ENCODE results near the gene IRAK2. TPM values are rescaled to one million over a fixed set of nuclear protein-coding genes. Genes with fewer than 3 reads are reported as not detected.

The IRAK2 gene
- total RNA-seq, 1 donor = 4.0 TPM

DNA sequence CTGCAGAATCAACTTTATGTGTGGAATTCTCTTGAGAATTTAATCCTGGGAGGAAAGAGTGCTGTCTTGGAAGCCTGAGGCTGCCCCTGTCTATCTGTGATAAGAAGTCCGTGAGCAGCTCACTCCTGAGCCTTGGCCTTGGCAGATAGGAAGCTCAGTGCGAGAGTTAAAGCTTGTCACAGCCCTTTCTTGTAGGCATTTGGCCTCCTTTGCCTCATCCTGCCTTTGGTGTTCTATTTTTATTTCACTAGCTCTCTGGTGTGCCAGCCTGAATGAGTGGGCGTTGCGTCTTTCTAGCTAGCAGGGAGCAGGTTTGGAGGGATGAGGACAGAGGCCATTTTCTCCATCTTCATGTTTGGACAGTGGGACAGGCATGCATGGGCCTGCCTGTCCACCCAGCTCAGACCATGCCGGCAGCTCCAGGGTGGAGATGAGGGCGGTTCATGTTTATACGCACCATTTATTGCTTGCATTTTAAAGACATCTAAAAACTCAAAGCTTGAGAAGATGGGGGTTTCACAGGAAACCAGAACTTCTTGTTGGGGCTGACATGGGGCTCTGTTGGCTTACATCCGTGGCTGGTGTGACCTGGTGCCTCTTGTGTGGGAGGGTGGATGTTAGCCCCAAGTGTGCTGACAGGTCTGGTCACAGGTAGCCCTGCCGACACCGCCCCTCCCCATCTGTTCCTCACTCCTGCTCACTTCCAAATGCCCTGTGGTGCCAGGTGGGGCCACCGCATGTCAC is 29.8 kb downstream of the IRAK2 start:
- Histone ChIP-seq H3K9me3 (ENCODE audit: low read depth, low read length) (no peaks in the 10 kb centered on the region), H3K27me3 (ENCODE audit: insufficient read depth, low read length) (no peaks in the 10 kb centered on the region), H3K79me2 (ENCODE audit: insufficient read depth, low read length) (peaks cover 26% of the 10 kb centered on the region), H2AFZ (ENCODE audit: low read length) (peak overlapping the region; percentile 61), H3K36me3 (ENCODE audit: insufficient read depth, low read length) (no peaks in the 10 kb centered on the region), H4K20me1 (ENCODE audit: insufficient read depth, low read length) (no peaks in the 10 kb centered on the region), H3K27ac (ENCODE audit: low read depth, low read length) (peak overlapping the region; percentile 100), H3K4me2 (ENCODE audit: insufficient read depth, low read length) (peak overlapping the region; percentile 7), H3K4me1 (ENCODE audit: insufficient read depth, low read length) (peaks cover 78% of the 10 kb centered on the region), H3K4me3 (ENCODE audit: insufficient read depth, low read length) (no peak overlapping the region)
- DNase-seq (ENCODE audit: insufficient read length, low spot score, missing footprints) = no peak
- TF ChIP-seq, protein P1, sequence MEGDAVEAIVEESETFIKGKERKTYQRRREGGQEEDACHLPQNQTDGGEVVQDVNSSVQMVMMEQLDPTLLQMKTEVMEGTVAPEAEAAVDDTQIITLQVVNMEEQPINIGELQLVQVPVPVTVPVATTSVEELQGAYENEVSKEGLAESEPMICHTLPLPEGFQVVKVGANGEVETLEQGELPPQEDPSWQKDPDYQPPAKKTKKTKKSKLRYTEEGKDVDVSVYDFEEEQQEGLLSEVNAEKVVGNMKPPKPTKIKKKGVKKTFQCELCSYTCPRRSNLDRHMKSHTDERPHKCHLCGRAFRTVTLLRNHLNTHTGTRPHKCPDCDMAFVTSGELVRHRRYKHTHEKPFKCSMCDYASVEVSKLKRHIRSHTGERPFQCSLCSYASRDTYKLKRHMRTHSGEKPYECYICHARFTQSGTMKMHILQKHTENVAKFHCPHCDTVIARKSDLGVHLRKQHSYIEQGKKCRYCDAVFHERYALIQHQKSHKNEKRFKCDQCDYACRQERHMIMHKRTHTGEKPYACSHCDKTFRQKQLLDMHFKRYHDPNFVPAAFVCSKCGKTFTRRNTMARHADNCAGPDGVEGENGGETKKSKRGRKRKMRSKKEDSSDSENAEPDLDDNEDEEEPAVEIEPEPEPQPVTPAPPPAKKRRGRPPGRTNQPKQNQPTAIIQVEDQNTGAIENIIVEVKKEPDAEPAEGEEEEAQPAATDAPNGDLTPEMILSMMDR (IDR thresholded peaks at IDR 0.05; ENCODE audit: extremely low read depth, low read depth, low read length) = no peak

DNA sequence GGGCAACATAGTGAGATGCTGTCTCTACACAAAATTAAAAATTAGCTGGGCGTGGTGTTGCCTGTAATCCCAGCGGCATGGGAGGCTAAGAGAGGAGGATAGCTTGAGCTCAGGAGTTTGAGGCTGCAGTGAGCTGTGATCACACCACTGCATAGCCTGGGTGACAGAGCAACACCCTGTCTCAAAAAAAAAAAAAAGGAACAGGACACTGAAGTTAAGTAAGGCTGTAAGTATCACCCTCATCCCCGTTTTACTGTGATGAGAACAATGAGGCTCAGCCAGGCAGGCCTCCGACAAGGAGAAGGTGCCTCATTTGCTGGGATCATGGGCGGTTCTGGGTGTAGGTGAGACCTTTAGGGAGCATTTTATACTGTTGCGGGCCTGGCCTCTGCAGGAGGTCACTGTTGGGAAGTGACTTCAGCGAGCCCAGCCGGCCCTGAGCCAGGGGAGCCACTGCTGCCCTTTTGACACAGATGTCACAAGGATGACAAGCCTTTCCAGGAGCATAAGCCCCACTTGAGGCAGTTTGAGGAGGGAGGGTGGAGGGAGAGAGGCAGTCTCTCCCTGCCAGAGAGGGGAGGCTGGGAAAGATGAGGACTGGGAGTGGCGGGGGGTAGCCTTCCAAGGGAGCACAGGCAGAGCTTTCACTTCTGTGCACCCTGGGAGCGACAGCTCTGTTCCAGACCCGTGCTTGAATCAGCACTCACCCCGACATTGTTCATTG is 30.8 kb downstream of the IRAK2 start:
- H2AFZ ChIP-seq (ENCODE audit: low read length) = no peak overlapping the region
- no peak overlapping the region for H3K4me2 ChIP-seq (ENCODE audit: insufficient read depth, low read length)
- H3K79me2 ChIP-seq (ENCODE audit: insufficient read depth, low read length) = peaks cover 25% of the 10 kb centered on the region
- TF ChIP-seq, protein P1 (IDR thresholded peaks at IDR 0.05; ENCODE audit: extremely low read depth, low read depth, low read length) = no peak
- no peaks in the 10 kb centered on the region for H3K36me3 ChIP-seq (ENCODE audit: insufficient read depth, low read length)
- H4K20me1 ChIP-seq (ENCODE audit: insufficient read depth, low read length) = no peaks in the 10 kb centered on the region
- no peaks in the 10 kb centered on the region for H3K9me3 ChIP-seq (ENCODE audit: low read depth, low read length)
- DNase-seq (ENCODE audit: insufficient read length, low spot score, missing footprints) = no peak
- H3K27ac ChIP-seq (ENCODE audit: low read depth, low read length) = peak overlapping the region; percentile 100
- H3K4me3 ChIP-seq (ENCODE audit: insufficient read depth, low read length) = no peak overlapping the region
- H3K27me3 ChIP-seq (ENCODE audit: insufficient read depth, low read length) = no peaks in the 10 kb centered on the region
- peaks cover 72% of the 10 kb centered on the region for H3K4me1 ChIP-seq (ENCODE audit: insufficient read depth, low read length)

DNA sequence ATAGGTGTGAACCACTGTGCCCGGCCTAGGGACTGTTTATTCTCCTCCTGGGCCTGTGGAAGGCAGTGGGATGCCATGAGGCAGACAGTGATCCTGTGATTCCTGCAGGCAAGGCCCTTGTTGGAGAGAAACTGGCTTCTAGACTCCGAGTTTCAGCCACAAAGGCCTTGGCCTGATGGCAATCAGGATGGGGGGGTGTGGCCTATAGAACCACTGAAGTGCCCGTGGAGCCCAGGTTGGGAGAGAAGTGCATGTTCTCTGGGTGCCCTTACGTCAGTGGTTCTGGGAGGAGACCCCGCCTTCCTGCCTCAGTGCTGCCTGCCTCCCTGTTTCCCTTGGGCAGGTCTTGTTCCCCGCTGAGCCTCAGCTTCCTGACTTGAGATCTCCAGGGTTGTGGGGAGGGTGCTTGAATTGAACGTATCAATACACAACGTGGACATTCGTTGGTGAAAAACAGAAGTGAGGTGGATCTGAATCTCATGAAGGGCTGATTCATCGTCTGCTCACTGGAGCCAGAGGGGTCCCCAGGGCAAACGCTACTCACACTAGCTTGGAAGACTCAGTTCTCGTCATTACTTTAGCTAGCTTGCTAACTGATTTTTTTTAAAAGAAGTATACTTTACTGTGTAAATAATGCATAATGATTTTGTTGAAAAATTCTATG is 31.8 kb downstream of the IRAK2 start:
- H3K79me2 ChIP-seq (ENCODE audit: insufficient read depth, low read length) = peaks cover 25% of the 10 kb centered on the region
- no peak overlapping the region for H3K4me3 ChIP-seq (ENCODE audit: insufficient read depth, low read length)
- peak; percentile 94 for DNase-seq (ENCODE audit: insufficient read length, low spot score, missing footprints)
- H2AFZ ChIP-seq (ENCODE audit: low read length) = peak overlapping the region; percentile 83
- H3K27ac ChIP-seq (ENCODE audit: low read depth, low read length) = peak overlapping the region; percentile 100
- peaks cover 7% of the 10 kb centered on the region for H3K36me3 ChIP-seq (ENCODE audit: insufficient read depth, low read length)
- H4K20me1 ChIP-seq (ENCODE audit: insufficient read depth, low read length) = no peaks in the 10 kb centered on the region
- peaks cover 68% of the 10 kb centered on the region for H3K4me1 ChIP-seq (ENCODE audit: insufficient read depth, low read length)
- TF ChIP-seq, protein P1 (IDR thresholded peaks at IDR 0.05; ENCODE audit: extremely low read depth, low read depth, low read length) = no peak
- peak overlapping the region; percentile 55 for H3K4me2 ChIP-seq (ENCODE audit: insufficient read depth, low read length)
- no peaks in the 10 kb centered on the region for H3K9me3 ChIP-seq (ENCODE audit: low read depth, low read length)
- no peaks in the 10 kb centered on the region for H3K27me3 ChIP-seq (ENCODE audit: insufficient read depth, low read length)

DNA sequence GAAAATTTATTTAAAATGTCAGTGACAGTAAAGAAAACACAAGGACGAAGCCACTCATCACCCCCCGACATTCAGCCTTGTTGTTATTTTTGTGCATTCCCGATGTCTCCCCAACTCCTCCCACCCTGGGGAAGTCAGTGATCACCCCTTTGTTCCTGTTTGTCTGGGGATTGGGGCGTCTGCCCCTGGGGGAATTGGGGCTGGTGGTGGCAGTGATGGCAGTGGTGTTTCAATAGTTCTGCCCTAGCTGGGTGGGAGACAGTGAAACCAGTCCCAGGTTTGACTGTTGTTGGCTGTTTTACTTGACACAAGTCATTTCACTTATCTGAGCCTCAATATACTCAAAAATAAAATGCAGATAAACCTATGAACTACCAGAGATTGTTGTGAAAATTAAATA is 33.5 kb downstream of the IRAK2 start:
- Histone ChIP-seq H3K4me3 (ENCODE audit: insufficient read depth, low read length) (no peak overlapping the region), H3K27ac (ENCODE audit: low read depth, low read length) (peak overlapping the region; percentile 48), H3K9me3 (ENCODE audit: low read depth, low read length) (no peaks in the 10 kb centered on the region), H3K79me2 (ENCODE audit: insufficient read depth, low read length) (peaks cover 25% of the 10 kb centered on the region), H3K4me2 (ENCODE audit: insufficient read depth, low read length) (no peak overlapping the region), H3K27me3 (ENCODE audit: insufficient read depth, low read length) (no peaks in the 10 kb centered on the region), H3K36me3 (ENCODE audit: insufficient read depth, low read length) (peaks cover 9% of the 10 kb centered on the region), H2AFZ (ENCODE audit: low read length) (no peak overlapping the region), H4K20me1 (ENCODE audit: insufficient read depth, low read length) (no peaks in the 10 kb centered on the region), H3K4me1 (ENCODE audit: insufficient read depth, low read length) (peaks cover 51% of the 10 kb centered on the region)
- TF ChIP-seq, protein P1 (IDR thresholded peaks at IDR 0.05; ENCODE audit: extremely low read depth, low read depth, low read length) = no peak
- no peak for DNase-seq (ENCODE audit: insufficient read length, low spot score, missing footprints)

All from osteoblast (primary cell).